CD14-positive monocyte (primary cell): ENCODE results near the gene ARMC6. TPM values are rescaled to one million over a fixed set of nuclear protein-coding genes. Genes with fewer than 3 reads are reported as not detected.
A peak's percentile ranks its signal among the peaks of the same experiment; 100 is the strongest.

Source experiments
- DNase-seq, 3 donors: peaks; one replicate each; pipeline ENCODE4 v3.0.0-alpha.2; 2011 to 2022
- H2AFZ ChIP-seq: 2 replicates; pipeline ENCODE4 v1.6.0; 2012; ENCODE audit warnings: mild to moderate bottlenecking, low read depth, low read length, inconsistent platforms; ENCODE audit not compliant: insufficient read depth, poor library complexity, severe bottlenecking
- H3K27ac ChIP-seq, 2 donors: 1 replicate in 1 of 2; 2 replicates in 1 of 2; pipeline ENCODE4 v1.5.1; 2012 to 2013; ENCODE audit warnings: low read length in 2 of 2, control low read depth in 1 of 2, inconsistent platforms in 1 of 2, low read depth in 1 of 2, mild to moderate bottlenecking in 1 of 2
- H3K27me3 ChIP-seq, 2 donors: one replicate each; pipeline versions ENCODE4 v1.6.0 to v1.6.1; 2011 to 2013; ENCODE audit warnings: low read length in 2 of 2; ENCODE audit not compliant: control insufficient read depth in 2 of 2, insufficient read depth in 2 of 2
- H3K36me3 ChIP-seq, 2 donors: replicated peaks in 1 of 2; 1 replicate in 1 of 2; 2 replicates in 1 of 2; pipeline versions ENCODE4 v1.5.1 to v1.6.1; 2012 to 2013; ENCODE audit warnings: low read length in 2 of 2, control low read depth in 1 of 2, inconsistent platforms in 1 of 2, mild to moderate bottlenecking in 1 of 2; ENCODE audit not compliant: insufficient read depth in 2 of 2, control insufficient read depth in 1 of 2
- H3K4me1 ChIP-seq, 2 donors: 1 replicate in 1 of 2; 2 replicates in 1 of 2; pipeline versions ENCODE4 v1.5.1 to v1.6.1; 2012 to 2013; ENCODE audit warnings: low read length in 2 of 2, control low read depth in 1 of 2, inconsistent platforms in 1 of 2, mild to moderate bottlenecking in 1 of 2, moderate library complexity in 1 of 2; ENCODE audit not compliant: insufficient read depth in 2 of 2, control insufficient read depth in 1 of 2
- H3K4me2 ChIP-seq: replicated peaks from 2 replicates; pipeline ENCODE3; 2012; ENCODE audit warnings: low read length, moderate library complexity, mild to moderate bottlenecking; ENCODE audit not compliant: poor library complexity, severe bottlenecking; ENCODE audit errors: extremely low read depth
- H3K4me3 ChIP-seq, 3 experiments: fragments of 200-600 bp in 1 of 3; sonication (generic) in 1 of 3; replicated peaks in 1 of 3; 1 replicate in 2 of 3; 2 replicates in 1 of 3; pipeline ENCODE4 v1.5.1; 2011 to 2013; ENCODE audit warnings: low read length in 3 of 3, mild to moderate bottlenecking in 3 of 3, control low read depth in 2 of 3, low read depth in 2 of 3, inconsistent platforms in 1 of 3, moderate library complexity in 1 of 3
- H3K79me2 ChIP-seq: 2 replicates; pipeline ENCODE4 v1.6.0; 2012; ENCODE audit warnings: mild to moderate bottlenecking, control low read depth, inconsistent platforms, low read length, moderate library complexity; ENCODE audit not compliant: insufficient read depth
- H3K9ac ChIP-seq: 2 replicates; pipeline ENCODE4 v1.6.0; 2017; ENCODE audit warnings: low read length, mild to moderate bottlenecking; ENCODE audit not compliant: insufficient read depth, poor library complexity, severe bottlenecking
- H3K9me3 ChIP-seq, 2 donors: replicated peaks in 1 of 2; 1 replicate in 1 of 2; 2 replicates in 1 of 2; pipeline versions ENCODE4 v1.5.1 to v1.6.1; 2012 to 2013; ENCODE audit warnings: low read length in 2 of 2, control low read depth in 1 of 2; ENCODE audit not compliant: control insufficient read depth in 1 of 2, insufficient read depth in 1 of 2
- H4K20me1 ChIP-seq: 2 replicates; pipeline ENCODE4 v1.6.0; 2012; ENCODE audit warnings: mild to moderate bottlenecking, low read length, control low read depth, moderate library complexity; ENCODE audit not compliant: insufficient read depth
- H3K27ac Mint-ChIP-seq, 7 donors: one replicate each; pipeline ENCODE4 v1.8.0; 2020; ENCODE audit warnings: mild to moderate bottlenecking in 7 of 7, mixed read lengths in 7 of 7, moderate library complexity in 6 of 7, inconsistent platforms in 2 of 7
- H3K27me3 Mint-ChIP-seq, 3 donors: one replicate each; pipeline ENCODE4 v1.8.0; 2021 to 2022; ENCODE audit warnings: low read depth in 3 of 3, mild to moderate bottlenecking in 3 of 3, mixed read lengths in 3 of 3, moderate library complexity in 3 of 3, inconsistent platforms in 1 of 3
- H3K36me3 Mint-ChIP-seq, 2 donors: one replicate each; pipeline ENCODE4 v1.8.0; 2020; ENCODE audit warnings: mixed read lengths in 2 of 2, inconsistent platforms in 1 of 2, mild to moderate bottlenecking in 1 of 2
- H3K4me1 Mint-ChIP-seq: one replicate; pipeline ENCODE4 v1.8.0; 2020; ENCODE audit warnings: mild to moderate bottlenecking, mixed read lengths
- H3K4me3 Mint-ChIP-seq, 2 donors: one replicate each; pipeline ENCODE4 v1.8.0; 2020; ENCODE audit warnings: mild to moderate bottlenecking in 2 of 2, mixed read lengths in 2 of 2, moderate library complexity in 1 of 2
- H3K9me3 Mint-ChIP-seq, 7 donors: one replicate each; pipeline ENCODE4 v1.8.0; 2020 to 2022; ENCODE audit warnings: mixed read lengths in 7 of 7, mild to moderate bottlenecking in 6 of 7, moderate library complexity in 6 of 7, inconsistent platforms in 2 of 7
- WGBS: methylation state at CpG from one replicate; pipeline ENCODE4 v1.1.5; 2013; ENCODE audit warnings: missing lambda C conversion rate; ENCODE audit not compliant: insufficient coverage; 5-methylcytosine and 5-hydroxymethylcytosine counted together
- intact Hi-C, 2 donors: fragments of 100-400 bp; cut with micrococcal nuclease; formaldehyde crosslinking; loops; one replicate each; pipeline versions ENCODE4 v1.15.0 to v1.15.1; 2023
- polyA plus RNA-seq, 3 donors: library from polyadenylated mRNA; depleted of rRNA in 1 of 3; unstranded in 2 of 3; stranded (reverse) in 1 of 3; fragments of 300-500 nt in 2 of 3; fragments of >200 nt in 1 of 3; fragmentation: Illumina TruSeq in 2 of 3; gene quantifications; 1 replicate in 2 of 3; 2 replicates in 1 of 3; pipeline ENCODE4 v1.2.3, GENCODE V29; 2012 to 2021
- TF ChIP-seq, protein P1 (sequence below): fragments of 200-600 bp; IDR thresholded peaks from one replicate; pipeline ENCODE4 v1.8.0; 2022; ENCODE audit warnings: antibody characterized with exemption, mild to moderate bottlenecking

The ARMC6 gene
- polyA plus RNA-seq, 3 donors = 22.3 to 29.6 (median 26.1) TPM

DNA sequence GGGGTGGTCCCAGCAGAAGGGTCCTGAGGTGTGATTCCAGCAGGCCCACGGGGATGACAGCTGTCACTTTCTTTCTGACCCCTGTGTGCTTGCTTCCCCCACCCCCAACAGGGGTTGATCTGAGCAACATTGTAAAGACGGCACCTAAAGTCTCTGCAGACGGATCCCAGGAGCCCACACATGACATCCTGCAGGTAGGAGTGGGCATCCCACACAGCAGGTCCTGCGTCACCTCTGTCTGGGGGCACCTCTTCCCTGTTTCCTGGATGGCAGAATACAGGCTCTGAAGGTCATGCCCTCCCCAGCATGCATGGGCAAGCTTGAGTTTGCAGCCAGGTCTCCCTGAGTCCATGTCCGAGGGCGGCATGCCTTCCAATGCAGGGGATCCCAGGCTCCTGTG is 10.5 kb downstream of the ARMC6 start:
- Mint-ChIP-seq H3K27ac (no peak overlapping the region), H3K36me3 (peaks cover 57 to 75% of the 10 kb centered on the region in 2 donors), H3K9me3 (no peaks in the 10 kb centered on the region), H3K4me3 (no peak overlapping the region), H3K27me3 (peaks cover 0 to 3% (median 1%) of the 10 kb centered on the region in 3 donors), H3K4me1 (peaks cover 15% of the 10 kb centered on the region)
- no peak for DNase-seq
- Histone ChIP-seq H3K36me3 (peaks cover 35 to 76% of the 10 kb centered on the region in 2 donors), H3K27me3 (no peaks in the 10 kb centered on the region), H3K4me3 (no peak overlapping the region), H3K9ac (no peak overlapping the region), H3K27ac (no peak overlapping the region), H3K4me1 (no peaks in the 10 kb centered on the region), H4K20me1 (peaks cover 13% of the 10 kb centered on the region), H3K4me2 (no peak overlapping the region), H2AFZ (no peak overlapping the region), H3K79me2 (peaks cover 37% of the 10 kb centered on the region), H3K9me3 (no peaks in the 10 kb centered on the region)
- intact Hi-C loops = no loop called here
- TF ChIP-seq, protein P1, sequence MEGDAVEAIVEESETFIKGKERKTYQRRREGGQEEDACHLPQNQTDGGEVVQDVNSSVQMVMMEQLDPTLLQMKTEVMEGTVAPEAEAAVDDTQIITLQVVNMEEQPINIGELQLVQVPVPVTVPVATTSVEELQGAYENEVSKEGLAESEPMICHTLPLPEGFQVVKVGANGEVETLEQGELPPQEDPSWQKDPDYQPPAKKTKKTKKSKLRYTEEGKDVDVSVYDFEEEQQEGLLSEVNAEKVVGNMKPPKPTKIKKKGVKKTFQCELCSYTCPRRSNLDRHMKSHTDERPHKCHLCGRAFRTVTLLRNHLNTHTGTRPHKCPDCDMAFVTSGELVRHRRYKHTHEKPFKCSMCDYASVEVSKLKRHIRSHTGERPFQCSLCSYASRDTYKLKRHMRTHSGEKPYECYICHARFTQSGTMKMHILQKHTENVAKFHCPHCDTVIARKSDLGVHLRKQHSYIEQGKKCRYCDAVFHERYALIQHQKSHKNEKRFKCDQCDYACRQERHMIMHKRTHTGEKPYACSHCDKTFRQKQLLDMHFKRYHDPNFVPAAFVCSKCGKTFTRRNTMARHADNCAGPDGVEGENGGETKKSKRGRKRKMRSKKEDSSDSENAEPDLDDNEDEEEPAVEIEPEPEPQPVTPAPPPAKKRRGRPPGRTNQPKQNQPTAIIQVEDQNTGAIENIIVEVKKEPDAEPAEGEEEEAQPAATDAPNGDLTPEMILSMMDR = no peak
- 96% methylated on average over 5 of the region's 6 CpGs for WGBS

DNA sequence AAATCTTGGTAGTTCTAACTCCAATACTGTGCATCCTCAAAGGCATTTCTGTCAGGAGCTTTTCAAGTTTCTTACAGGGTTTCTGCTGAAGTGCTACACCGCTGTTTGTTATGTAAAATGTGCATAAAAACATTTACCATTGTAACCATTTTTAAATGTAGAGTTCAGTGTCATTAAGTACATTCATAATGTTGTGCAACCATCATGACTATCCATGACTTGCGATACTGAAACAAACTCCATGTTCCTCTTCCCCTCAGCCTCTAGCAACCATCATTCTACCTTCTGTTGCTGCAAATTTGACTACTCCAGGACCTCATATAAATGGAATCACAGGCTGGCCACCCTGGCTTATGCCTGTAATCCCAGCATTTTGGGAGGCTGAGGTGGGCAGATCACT is 16.0 kb downstream of the ARMC6 start:
- peak overlapping the region in 3 of 7 donors; percentile 64 to 75 (median 67) for H3K27ac Mint-ChIP-seq
- TF ChIP-seq, protein P1 = no peak
- H3K27me3 ChIP-seq = no peaks in the 10 kb centered on the region
- no peaks in the 10 kb centered on the region for H3K4me1 ChIP-seq
- 17% methylated on average over 1 of the region's 2 CpGs for WGBS
- H3K4me2 ChIP-seq = no peak overlapping the region
- H4K20me1 ChIP-seq = no peaks in the 10 kb centered on the region
- no peak overlapping the region for H3K9ac ChIP-seq
- peaks cover 2% of the 10 kb centered on the region for H3K4me1 Mint-ChIP-seq
- no peak overlapping the region for H3K4me3 Mint-ChIP-seq
- H3K27ac ChIP-seq = peak overlapping the region in 1 of 2 donors; percentile 41
- H2AFZ ChIP-seq = no peak overlapping the region
- intact Hi-C loops = no loop called here
- peaks cover 55 to 88% of the 10 kb centered on the region in 2 donors for H3K36me3 ChIP-seq
- no peak overlapping the region for H3K4me3 ChIP-seq
- no peak for DNase-seq
- no peaks in the 10 kb centered on the region for H3K9me3 ChIP-seq
- no peaks in the 10 kb centered on the region for H3K9me3 Mint-ChIP-seq
- H3K79me2 ChIP-seq = no peaks in the 10 kb centered on the region
- peaks cover 69 to 91% of the 10 kb centered on the region in 2 donors for H3K36me3 Mint-ChIP-seq
- peaks cover 0 to 5% (median 0%) of the 10 kb centered on the region in 3 donors for H3K27me3 Mint-ChIP-seq
